WTC11 (cell line): ENCODE data around the gene LGALS8. TPM values are rescaled to one million over a fixed set of nuclear protein-coding genes. Genes with fewer than 3 reads are reported as not detected.

Experiments
- ATAC-seq: fragments of 200-7000 bp; cut with Tn5 transposase; 2 replicates; pipeline ENCODE4 v1.10.0; 2021; ENCODE audit warnings: mild to moderate bottlenecking, moderate library complexity
- CTCF ChIA-PET: fragments of 300-600 bp; sonication (Branson Sonifier 250); formaldehyde crosslinking; loops from one replicate; lab custom pipeline; 2021; ENCODE audit warnings: antibody characterized with exemption; lab: Charles Lee
- POLR2A ChIA-PET: fragments of 350-600 bp; sonication (Branson Sonifier 250); formaldehyde crosslinking; loops from one replicate; lab custom pipeline; 2021; ENCODE audit warnings: antibody characterized with exemption; lab: Charles Lee
- DNase-seq: peaks from one replicate; pipeline ENCODE4 v3.0.0; 2021; ENCODE audit warnings: low spot score
- H3K27ac Mint-ChIP-seq: 2 replicates; pipeline ENCODE4 v1.8.0; 2021; ENCODE audit warnings: mixed read lengths
- H3K27me3 Mint-ChIP-seq: 2 replicates; pipeline ENCODE4 v1.8.0; 2021; ENCODE audit warnings: low read depth, mild to moderate bottlenecking, moderate library complexity, mixed read lengths
- H3K36me3 Mint-ChIP-seq: 2 replicates; pipeline ENCODE4 v1.8.0; 2021; ENCODE audit warnings: mixed read lengths
- H3K4me1 Mint-ChIP-seq: 2 replicates; pipeline ENCODE4 v1.8.0; 2022; ENCODE audit warnings: mixed read lengths
- H3K4me3 Mint-ChIP-seq: 2 replicates; pipeline ENCODE4 v1.8.0; 2021; ENCODE audit warnings: mild to moderate bottlenecking, moderate library complexity, mixed read lengths
- H3K9me3 Mint-ChIP-seq: 2 replicates; pipeline ENCODE4 v1.8.0; 2021; ENCODE audit warnings: mixed read lengths
- AFF4 ChIP-seq: sonication (generic); formaldehyde crosslinking; IDR thresholded peaks from 2 replicates; pipeline ENCODE4 v1.8.1; 2023; ENCODE audit warnings: mild to moderate bottlenecking, missing genetic modification reagents, borderline replicate concordance
- ATF1 ChIP-seq: sonication (generic); formaldehyde crosslinking; IDR thresholded peaks from 2 replicates; pipeline ENCODE4 v1.8.1; 2023; ENCODE audit warnings: mild to moderate bottlenecking, moderate library complexity, missing genetic modification reagents
- CBFB ChIP-seq: sonication (generic); formaldehyde crosslinking; IDR thresholded peaks from 2 replicates; pipeline ENCODE4 v1.8.1; 2022; ENCODE audit warnings: mild to moderate bottlenecking, low read depth, missing genetic modification reagents
- E2F5 ChIP-seq: sonication (generic); formaldehyde crosslinking; IDR thresholded peaks from 2 replicates; pipeline ENCODE4 v1.8.1; 2022; ENCODE audit warnings: mild to moderate bottlenecking, moderate library complexity, missing genetic modification reagents
- ETV6 ChIP-seq: sonication (generic); formaldehyde crosslinking; IDR thresholded peaks from 2 replicates; pipeline ENCODE4 v1.8.1; 2022; ENCODE audit warnings: mild to moderate bottlenecking, missing genetic modification reagents
- GTF2I ChIP-seq: fragments of 250-450 bp; sonication (Bioruptor Pico); conservative IDR thresholded peaks from 2 replicates; pipeline ENCODE4 v1.4.0; 2021; ENCODE audit warnings: mild to moderate bottlenecking
- HMGA2 ChIP-seq: fragments of 250-450 bp; sonication (Bioruptor Pico); IDR thresholded peaks from 2 replicates; pipeline ENCODE4 v1.4.0; 2021; ENCODE audit warnings: mild to moderate bottlenecking, moderate library complexity
- IRF2 ChIP-seq: sonication (generic); formaldehyde crosslinking; IDR thresholded peaks from 2 replicates; pipeline ENCODE4 v1.8.0; 2022; ENCODE audit warnings: low read depth, missing genetic modification reagents, borderline replicate concordance
- JAZF1 ChIP-seq: fragments of 250-450 bp; sonication (Bioruptor Pico); IDR thresholded peaks from 2 replicates; pipeline ENCODE4 v1.9.0; 2021; ENCODE audit warnings: moderate library complexity, mild to moderate bottlenecking, inconsistent platforms
- NFYB ChIP-seq: sonication (generic); formaldehyde crosslinking; conservative IDR thresholded peaks from 2 replicates; pipeline ENCODE4 v1.8.0; 2022; ENCODE audit warnings: low read depth, missing genetic modification reagents
- NR3C1 ChIP-seq: sonication (generic); formaldehyde crosslinking; conservative IDR thresholded peaks from 2 replicates; pipeline ENCODE4 v1.8.1; 2023; ENCODE audit warnings: low read depth, mild to moderate bottlenecking, missing genetic modification reagents
- TP53 ChIP-seq: sonication (generic); formaldehyde crosslinking; IDR thresholded peaks from 2 replicates; pipeline ENCODE4 v1.8.1; 2023; ENCODE audit warnings: mild to moderate bottlenecking, missing genetic modification reagents
- total RNA-seq: library from RNA; stranded (reverse); gene quantifications from 3 replicates; pipeline ENCODE4 v1.2.3, GENCODE V29; 2021
- TF ChIP-seq, protein P1 (sequence below): sonication (generic); formaldehyde crosslinking; conservative IDR thresholded peaks from 2 replicates; pipeline ENCODE4 v1.8.1; 2022; ENCODE audit warnings: mild to moderate bottlenecking, missing genetic modification reagents
- TF ChIP-seq, protein P2 (sequence below): sonication (generic); formaldehyde crosslinking; IDR thresholded peaks from 2 replicates; pipeline ENCODE4 v1.8.1; 2022; ENCODE audit warnings: low read depth, missing genetic modification reagents, borderline replicate concordance
- TF ChIP-seq, protein P3 (sequence below): fragments of 250-450 bp; sonication (Bioruptor Pico); conservative IDR thresholded peaks from 2 replicates; pipeline ENCODE4 v1.9.0; 2021; ENCODE audit warnings: mild to moderate bottlenecking
- TF ChIP-seq, protein P4 (sequence below): sonication (generic); formaldehyde crosslinking; IDR thresholded peaks from 2 replicates; pipeline ENCODE4 v1.8.0; 2023; ENCODE audit warnings: mild to moderate bottlenecking, missing genetic modification reagents
- TF ChIP-seq, protein P5 (sequence below): fragments of 250-450 bp; sonication (Bioruptor Pico); IDR thresholded peaks from 2 replicates; pipeline ENCODE4 v2.1.2; 2022; ENCODE audit warnings: mild to moderate bottlenecking, moderate library complexity
- TF ChIP-seq, protein P6 (sequence below): sonication (generic); formaldehyde crosslinking; IDR thresholded peaks from 2 replicates; pipeline ENCODE4 v1.8.0; 2022; ENCODE audit warnings: mild to moderate bottlenecking, missing genetic modification reagents

The LGALS8 gene
- total RNA-seq, 1 experiment from 2014 or later: 8.6 TPM

DNA sequence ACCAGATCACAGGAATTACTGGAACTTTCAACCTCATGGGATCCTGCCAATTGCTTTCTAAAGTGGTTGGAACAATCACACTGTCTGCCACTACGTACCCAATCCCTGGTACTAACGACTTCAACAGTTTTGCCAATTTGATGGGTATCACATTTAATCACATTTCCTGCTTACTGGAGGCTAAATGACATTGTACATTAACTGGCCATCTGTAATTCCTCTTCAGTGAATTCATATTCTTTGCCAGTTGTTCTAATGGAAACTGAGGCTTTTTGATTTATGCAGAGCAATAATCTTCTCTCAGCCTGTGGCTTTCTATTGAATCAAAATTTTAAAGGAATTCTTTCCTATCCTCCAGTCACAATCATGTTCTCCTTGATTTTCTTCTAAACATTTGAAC, 38.2 kb downstream of the LGALS8 start (continued):
- TF ChIP-seq, protein P1, sequence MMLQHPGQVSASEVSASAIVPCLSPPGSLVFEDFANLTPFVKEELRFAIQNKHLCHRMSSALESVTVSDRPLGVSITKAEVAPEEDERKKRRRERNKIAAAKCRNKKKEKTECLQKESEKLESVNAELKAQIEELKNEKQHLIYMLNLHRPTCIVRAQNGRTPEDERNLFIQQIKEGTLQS: no peak
- no peak for TF ChIP-seq JAZF1
- TF ChIP-seq NR3C1: no peak
- TF ChIP-seq, protein P2, sequence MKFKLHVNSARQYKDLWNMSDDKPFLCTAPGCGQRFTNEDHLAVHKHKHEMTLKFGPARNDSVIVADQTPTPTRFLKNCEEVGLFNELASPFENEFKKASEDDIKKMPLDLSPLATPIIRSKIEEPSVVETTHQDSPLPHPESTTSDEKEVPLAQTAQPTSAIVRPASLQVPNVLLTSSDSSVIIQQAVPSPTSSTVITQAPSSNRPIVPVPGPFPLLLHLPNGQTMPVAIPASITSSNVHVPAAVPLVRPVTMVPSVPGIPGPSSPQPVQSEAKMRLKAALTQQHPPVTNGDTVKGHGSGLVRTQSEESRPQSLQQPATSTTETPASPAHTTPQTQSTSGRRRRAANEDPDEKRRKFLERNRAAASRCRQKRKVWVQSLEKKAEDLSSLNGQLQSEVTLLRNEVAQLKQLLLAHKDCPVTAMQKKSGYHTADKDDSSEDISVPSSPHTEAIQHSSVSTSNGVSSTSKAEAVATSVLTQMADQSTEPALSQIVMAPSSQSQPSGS (CRISPR knock-in tag): no peak
- TF ChIP-seq, protein P3, sequence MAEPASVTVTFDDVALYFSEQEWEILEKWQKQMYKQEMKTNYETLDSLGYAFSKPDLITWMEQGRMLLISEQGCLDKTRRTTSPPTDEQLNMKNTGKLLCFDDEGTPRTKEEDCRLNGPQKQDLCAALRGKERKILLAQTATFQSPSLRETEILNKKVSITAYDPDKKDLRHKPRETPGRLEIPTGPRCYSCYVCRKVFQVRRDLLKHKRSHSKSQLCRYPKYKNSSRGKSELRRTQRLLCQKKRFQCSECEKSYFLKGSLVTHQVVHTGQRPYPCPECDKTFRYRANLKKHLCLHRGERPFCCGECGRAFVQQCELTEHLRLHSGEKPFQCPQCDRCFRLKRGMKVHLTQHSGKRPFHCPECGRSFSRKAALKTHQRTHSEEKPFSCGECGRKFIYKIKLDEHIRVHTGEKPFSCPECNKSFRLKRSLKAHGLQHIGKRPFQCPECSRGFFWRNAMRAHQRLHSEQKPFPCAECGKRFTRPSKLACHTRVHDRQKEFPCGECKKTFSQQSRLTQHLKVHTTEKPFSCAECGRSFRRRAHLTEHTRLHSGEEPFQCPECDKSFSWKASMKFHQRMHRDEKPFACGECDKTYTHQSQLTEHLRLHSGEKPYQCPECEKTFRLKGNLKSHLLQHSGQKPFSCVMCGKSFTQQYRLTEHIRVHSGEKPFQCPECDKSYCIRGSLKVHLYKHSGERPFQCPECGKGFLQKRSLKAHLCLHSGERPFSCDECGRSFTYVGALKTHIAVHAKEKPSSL (CRISPR knock-in tag): no peak
- no peak for TF ChIP-seq HMGA2 (CRISPR knock-in tag)
- TF ChIP-seq NFYB (CRISPR knock-in tag): no peak
- no peak for TF ChIP-seq ATF1 (CRISPR knock-in tag)
- no peak for TF ChIP-seq ETV6 (CRISPR knock-in tag)
- TF ChIP-seq TP53 (CRISPR knock-in tag): no peak
- TF ChIP-seq, protein P4, sequence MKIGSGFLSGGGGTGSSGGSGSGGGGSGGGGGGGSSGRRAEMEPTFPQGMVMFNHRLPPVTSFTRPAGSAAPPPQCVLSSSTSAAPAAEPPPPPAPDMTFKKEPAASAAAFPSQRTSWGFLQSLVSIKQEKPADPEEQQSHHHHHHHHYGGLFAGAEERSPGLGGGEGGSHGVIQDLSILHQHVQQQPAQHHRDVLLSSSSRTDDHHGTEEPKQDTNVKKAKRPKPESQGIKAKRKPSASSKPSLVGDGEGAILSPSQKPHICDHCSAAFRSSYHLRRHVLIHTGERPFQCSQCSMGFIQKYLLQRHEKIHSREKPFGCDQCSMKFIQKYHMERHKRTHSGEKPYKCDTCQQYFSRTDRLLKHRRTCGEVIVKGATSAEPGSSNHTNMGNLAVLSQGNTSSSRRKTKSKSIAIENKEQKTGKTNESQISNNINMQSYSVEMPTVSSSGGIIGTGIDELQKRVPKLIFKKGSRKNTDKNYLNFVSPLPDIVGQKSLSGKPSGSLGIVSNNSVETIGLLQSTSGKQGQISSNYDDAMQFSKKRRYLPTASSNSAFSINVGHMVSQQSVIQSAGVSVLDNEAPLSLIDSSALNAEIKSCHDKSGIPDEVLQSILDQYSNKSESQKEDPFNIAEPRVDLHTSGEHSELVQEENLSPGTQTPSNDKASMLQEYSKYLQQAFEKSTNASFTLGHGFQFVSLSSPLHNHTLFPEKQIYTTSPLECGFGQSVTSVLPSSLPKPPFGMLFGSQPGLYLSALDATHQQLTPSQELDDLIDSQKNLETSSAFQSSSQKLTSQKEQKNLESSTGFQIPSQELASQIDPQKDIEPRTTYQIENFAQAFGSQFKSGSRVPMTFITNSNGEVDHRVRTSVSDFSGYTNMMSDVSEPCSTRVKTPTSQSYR (CRISPR knock-in tag): no peak

- CTCF ChIA-PET: no interaction called here
- Mint-ChIP-seq H3K4me1 (no peaks in the 10 kb centered on the region), H3K9me3 (no peaks in the 10 kb centered on the region), H3K4me3 (no peak overlapping the region), H3K27me3 (no peaks in the 10 kb centered on the region), H3K36me3 (peaks cover 73% of the 10 kb centered on the region), H3K27ac (no peak overlapping the region)
- POLR2A ChIA-PET: no interaction called here
- DNase-seq (no peak), ATAC-seq (no peak)
- no peak for TF ChIP-seq IRF2 (CRISPR knock-in tag)
- no peak for TF ChIP-seq GTF2I (CRISPR knock-in tag)
- no peak for TF ChIP-seq E2F5 (CRISPR knock-in tag)
- TF ChIP-seq, protein P5, sequence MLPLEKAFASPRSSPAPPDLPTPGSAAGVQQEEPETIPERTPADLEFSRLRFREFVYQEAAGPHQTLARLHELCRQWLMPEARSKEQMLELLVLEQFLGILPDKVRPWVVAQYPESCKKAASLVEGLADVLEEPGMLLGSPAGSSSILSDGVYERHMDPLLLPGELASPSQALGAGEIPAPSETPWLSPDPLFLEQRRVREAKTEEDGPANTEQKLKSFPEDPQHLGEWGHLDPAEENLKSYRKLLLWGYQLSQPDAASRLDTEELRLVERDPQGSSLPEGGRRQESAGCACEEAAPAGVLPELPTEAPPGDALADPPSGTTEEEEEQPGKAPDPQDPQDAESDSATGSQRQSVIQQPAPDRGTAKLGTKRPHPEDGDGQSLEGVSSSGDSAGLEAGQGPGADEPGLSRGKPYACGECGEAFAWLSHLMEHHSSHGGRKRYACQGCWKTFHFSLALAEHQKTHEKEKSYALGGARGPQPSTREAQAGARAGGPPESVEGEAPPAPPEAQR (CRISPR knock-in tag): no peak
- no peak for TF ChIP-seq AFF4 (CRISPR knock-in tag)
- TF ChIP-seq CBFB: no peak
- TF ChIP-seq, protein P6, sequence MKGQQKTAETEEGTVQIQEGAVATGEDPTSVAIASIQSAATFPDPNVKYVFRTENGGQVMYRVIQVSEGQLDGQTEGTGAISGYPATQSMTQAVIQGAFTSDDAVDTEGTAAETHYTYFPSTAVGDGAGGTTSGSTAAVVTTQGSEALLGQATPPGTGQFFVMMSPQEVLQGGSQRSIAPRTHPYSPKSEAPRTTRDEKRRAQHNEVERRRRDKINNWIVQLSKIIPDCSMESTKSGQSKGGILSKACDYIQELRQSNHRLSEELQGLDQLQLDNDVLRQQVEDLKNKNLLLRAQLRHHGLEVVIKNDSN (CRISPR knock-in tag): no peak
Observed at GRCh38 chr1:236565530-236565929, 41.7 kb downstream of the LGALS8 start.
